GM21390 (cell line): Measurements from ENCODE around the gene TSPAN16.
"Not testable (repeated sequence)": the region's sequence is repeated elsewhere in the genome, so short reads cannot be mapped to it uniquely, and the experiment has no call there.

Source experiments
- ATAC-seq: cut with Tn5 transposase; IDR thresholded peaks from one replicate; pipeline ENCODE4 v1.9.1; 2021; ENCODE audit not compliant: unreplicated experiment

TSPAN16 gene

GRCh38 chr19:11306337-11306736, 10.4 kb downstream of the TSPAN16 start:
- ATAC-seq: no peak

- not testable (repeated sequence) for ATAC-seq
Measured at GRCh38 chr19:11320278-11320995, 24.5 kb downstream of the TSPAN16 start.

- ATAC-seq: no peak
Measured at GRCh38 chr19:11321191-11322126, 25.5 kb downstream of the TSPAN16 start.

GRCh38 chr19:11322269-11323024, 26.5 kb downstream of the TSPAN16 start:
- no peak for ATAC-seq

GRCh38 chr19:11323601-11324078, 27.7 kb downstream of the TSPAN16 start:
- no peak for ATAC-seq

GRCh38 chr19:11324079-11324661, 28.2 kb downstream of the TSPAN16 start:
- ATAC-seq: no peak

- ATAC-seq: no peak
Measured at GRCh38 chr19:11324748-11325389, 28.9 kb downstream of the TSPAN16 start.

- ATAC-seq: no peak
Measured at GRCh38 chr19:11325544-11325943, 29.6 kb downstream of the TSPAN16 start.

- no peak for ATAC-seq
Measured at GRCh38 chr19:11330127-11330526, 34.2 kb downstream of the TSPAN16 start.

- no peak for ATAC-seq
Measured at GRCh38 chr19:11331502-11331901, 35.5 kb downstream of the TSPAN16 start.

GRCh38 chr19:11332822-11333221, 36.9 kb downstream of the TSPAN16 start:
- no peak for ATAC-seq

GRCh38 chr19:11333838-11334237, 37.9 kb downstream of the TSPAN16 start:
- not testable (repeated sequence) for ATAC-seq

GRCh38 chr19:11335449-11336146, 39.6 kb downstream of the TSPAN16 start:
- ATAC-seq: no peak

GRCh38 chr19:11337080-11337479, 41.1 kb downstream of the TSPAN16 start:
- ATAC-seq: no peak

GRCh38 chr19:11338121-11338520, 42.2 kb downstream of the TSPAN16 start:
- ATAC-seq: no peak

GRCh38 chr19:11338569-11339253, 42.8 kb downstream of the TSPAN16 start:
- ATAC-seq: no peak

GRCh38 chr19:11339254-11340098, 43.5 kb downstream of the TSPAN16 start, which contains the start of gene RAB3D:
Gene RAB3D, minus strand, starts transcription at chr19:11339657. Its CDS starts 2,258 bp downstream, at chr19:11337399.
- ATAC-seq: peak; percentile 84

- ATAC-seq: not testable (repeated sequence)
Measured at GRCh38 chr19:11340099-11340467, 44.1 kb downstream of the TSPAN16 start.
